ENCODE measurements around the gene BCAR3. TPM values are rescaled to one million over a fixed set of nuclear protein-coding genes. Genes with fewer than 3 reads are reported as not detected.
"Not testable (repeated sequence)": the region's sequence is repeated elsewhere in the genome, so short reads cannot be mapped to it uniquely, and the experiment has no call there.

Gene BCAR3
- total and polyA plus RNA-seq, 2 experiments from 2014 or later: 22.6 to 23.7 TPM

DNA sequence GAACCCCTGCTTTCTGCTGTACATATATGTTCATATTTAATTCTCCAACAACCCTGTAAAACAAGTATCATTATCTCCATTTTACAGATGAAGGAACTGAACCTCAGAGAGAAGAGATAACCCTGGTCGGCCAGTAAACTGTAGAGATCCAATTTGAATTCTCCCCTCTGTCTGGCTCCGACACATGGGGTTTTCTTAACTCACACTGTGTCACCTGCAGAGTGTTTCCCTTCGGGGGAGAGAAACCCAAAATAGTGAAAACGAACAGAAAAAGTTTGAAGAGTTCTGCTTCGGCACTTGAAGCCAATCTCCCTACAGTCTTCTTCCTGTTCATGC lies 17.4 kb upstream of the BCAR3 start:
- TF ChIP-seq, protein P1, sequence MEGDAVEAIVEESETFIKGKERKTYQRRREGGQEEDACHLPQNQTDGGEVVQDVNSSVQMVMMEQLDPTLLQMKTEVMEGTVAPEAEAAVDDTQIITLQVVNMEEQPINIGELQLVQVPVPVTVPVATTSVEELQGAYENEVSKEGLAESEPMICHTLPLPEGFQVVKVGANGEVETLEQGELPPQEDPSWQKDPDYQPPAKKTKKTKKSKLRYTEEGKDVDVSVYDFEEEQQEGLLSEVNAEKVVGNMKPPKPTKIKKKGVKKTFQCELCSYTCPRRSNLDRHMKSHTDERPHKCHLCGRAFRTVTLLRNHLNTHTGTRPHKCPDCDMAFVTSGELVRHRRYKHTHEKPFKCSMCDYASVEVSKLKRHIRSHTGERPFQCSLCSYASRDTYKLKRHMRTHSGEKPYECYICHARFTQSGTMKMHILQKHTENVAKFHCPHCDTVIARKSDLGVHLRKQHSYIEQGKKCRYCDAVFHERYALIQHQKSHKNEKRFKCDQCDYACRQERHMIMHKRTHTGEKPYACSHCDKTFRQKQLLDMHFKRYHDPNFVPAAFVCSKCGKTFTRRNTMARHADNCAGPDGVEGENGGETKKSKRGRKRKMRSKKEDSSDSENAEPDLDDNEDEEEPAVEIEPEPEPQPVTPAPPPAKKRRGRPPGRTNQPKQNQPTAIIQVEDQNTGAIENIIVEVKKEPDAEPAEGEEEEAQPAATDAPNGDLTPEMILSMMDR (IDR thresholded peaks at IDR 0.05; ENCODE audit: poor library complexity): no peak
- TF ChIP-seq EZH2phosphoT487 (IDR thresholded peaks at IDR 0.05; ENCODE audit: low read depth, severe bottlenecking, unreplicated experiment): no peak
- TF ChIP-seq EZH2 (IDR thresholded peaks at IDR 0.05; ENCODE audit: borderline replicate concordance): no peak
- no peaks in the 10 kb centered on the region for H3K9me2 ChIP-seq (replicated peaks; ENCODE audit: insufficient read depth)
- no peaks in the 10 kb centered on the region for H3K9me3 ChIP-seq (ENCODE audit: low read depth)

DNA sequence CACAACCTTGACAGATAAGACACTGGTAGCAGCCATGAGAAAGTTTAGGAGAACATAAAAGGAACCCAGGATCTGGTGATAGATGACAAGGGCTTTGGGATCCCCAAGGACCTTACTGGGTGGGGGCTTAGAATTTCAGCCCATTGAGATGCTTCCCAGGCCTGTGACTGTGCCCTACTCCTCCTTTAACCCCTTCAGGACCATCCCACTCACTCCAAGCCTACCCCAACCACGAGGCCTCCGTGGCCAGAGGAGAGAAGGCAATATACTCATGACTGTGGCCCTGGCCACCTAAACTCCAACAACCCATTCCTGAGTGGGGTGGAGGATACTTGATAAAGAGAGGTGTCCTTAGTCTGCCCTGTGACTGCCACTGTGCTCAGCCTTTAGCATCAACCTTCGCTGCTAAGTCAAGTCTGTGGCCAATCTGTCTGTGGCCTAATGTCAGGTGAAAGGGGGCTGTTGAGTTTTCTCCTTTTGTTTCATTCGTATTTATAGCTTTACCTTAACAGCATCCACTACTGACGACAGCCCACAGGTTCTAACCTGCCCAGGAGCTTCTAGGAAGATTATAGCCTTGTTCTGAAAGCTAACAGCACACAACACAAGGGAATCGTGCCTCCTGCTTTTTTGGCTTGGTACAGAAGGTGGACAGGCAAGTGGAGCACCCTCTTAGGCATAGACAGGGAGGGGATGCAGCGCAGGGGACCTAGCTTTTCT lies 16.9 kb upstream of the BCAR3 start:
- Histone ChIP-seq H4K20me1 (ENCODE audit: insufficient read depth, poor library complexity, severe bottlenecking) (no peaks in the 10 kb centered on the region), H2AFZ (no peak overlapping the region), H3K27ac (no peak overlapping the region), H3K4me2 (no peak overlapping the region), H3K4me3 (no peak overlapping the region), H3K9me3 (ENCODE audit: low read depth) (no peaks in the 10 kb centered on the region), H3K36me3 (replicated peaks; ENCODE audit: insufficient read depth, low read depth) (no peaks in the 10 kb centered on the region), H3K4me1 (ENCODE audit: insufficient read depth) (peaks cover 7% of the 10 kb centered on the region), H3K9me2 (replicated peaks; ENCODE audit: insufficient read depth) (no peaks in the 10 kb centered on the region), H3K27me3 (no peaks in the 10 kb centered on the region), H3K79me2 (no peaks in the 10 kb centered on the region)
- DNase-seq (ENCODE audit: low spot score): no peak
- WGBS (ENCODE audit: low lambda C conversion rate, missing lambda C conversion rate): 92% methylated on average over 7 of the region's 7 CpGs
- TF ChIP-seq EZH2 (IDR thresholded peaks at IDR 0.05; ENCODE audit: borderline replicate concordance): no peak
- TF ChIP-seq EZH2phosphoT487 (IDR thresholded peaks at IDR 0.05; ENCODE audit: low read depth, severe bottlenecking, unreplicated experiment): no peak
- TF ChIP-seq, protein P1 (IDR thresholded peaks at IDR 0.05; ENCODE audit: poor library complexity): no peak

More for the DNA sequence above, 17.4 kb upstream of the BCAR3 start:
- H3K4me1 ChIP-seq (ENCODE audit: insufficient read depth): peaks cover 7% of the 10 kb centered on the region
- WGBS (ENCODE audit: low lambda C conversion rate, missing lambda C conversion rate): 75% methylated on average over 5 of the region's 5 CpGs
- no peaks in the 10 kb centered on the region for H3K79me2 ChIP-seq
- H3K27ac ChIP-seq: no peak overlapping the region
- H2AFZ ChIP-seq: no peak overlapping the region
- H3K4me3 ChIP-seq: no peak overlapping the region
- H3K36me3 ChIP-seq (replicated peaks; ENCODE audit: insufficient read depth, low read depth): no peaks in the 10 kb centered on the region
- H4K20me1 ChIP-seq (ENCODE audit: insufficient read depth, poor library complexity, severe bottlenecking): no peaks in the 10 kb centered on the region
- no peaks in the 10 kb centered on the region for H3K27me3 ChIP-seq
- H3K4me2 ChIP-seq: no peak overlapping the region
- DNase-seq (ENCODE audit: low spot score): no peak

DNA sequence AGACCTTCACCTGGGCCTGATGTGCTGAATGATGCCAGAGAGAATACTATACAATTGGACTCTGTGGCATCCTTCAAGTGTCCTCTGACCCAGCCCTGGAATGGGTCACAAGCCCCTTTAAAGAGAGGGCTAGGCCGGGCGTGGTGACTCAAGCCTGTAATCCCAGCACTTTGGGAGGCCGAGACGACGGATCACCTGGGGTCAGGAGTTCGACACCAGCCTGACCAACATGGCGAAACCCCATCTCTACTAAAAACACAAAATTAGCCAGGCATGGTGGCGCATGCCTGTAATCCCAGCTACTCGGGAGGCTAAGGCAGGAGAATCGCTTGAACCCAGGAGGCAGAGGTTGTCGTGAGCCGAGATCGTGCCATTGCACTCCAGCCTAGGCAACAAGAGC lies 15.9 kb upstream of the BCAR3 start:
- DNase-seq (ENCODE audit: low spot score); H3K79me2 ChIP-seq; H3K36me3 ChIP-seq (replicated peaks; ENCODE audit: insufficient read depth, low read depth); H3K27me3 ChIP-seq; H3K9me3 ChIP-seq (ENCODE audit: low read depth); H3K4me3 ChIP-seq; H3K4me1 ChIP-seq (ENCODE audit: insufficient read depth); H3K9me2 ChIP-seq (replicated peaks; ENCODE audit: insufficient read depth); H3K27ac ChIP-seq; H4K20me1 ChIP-seq (ENCODE audit: insufficient read depth, poor library complexity, severe bottlenecking); H3K4me2 ChIP-seq; H2AFZ ChIP-seq: not testable (repeated sequence)
- WGBS (ENCODE audit: low lambda C conversion rate, missing lambda C conversion rate): 90% methylated on average over 13 of the region's 13 CpGs

DNA sequence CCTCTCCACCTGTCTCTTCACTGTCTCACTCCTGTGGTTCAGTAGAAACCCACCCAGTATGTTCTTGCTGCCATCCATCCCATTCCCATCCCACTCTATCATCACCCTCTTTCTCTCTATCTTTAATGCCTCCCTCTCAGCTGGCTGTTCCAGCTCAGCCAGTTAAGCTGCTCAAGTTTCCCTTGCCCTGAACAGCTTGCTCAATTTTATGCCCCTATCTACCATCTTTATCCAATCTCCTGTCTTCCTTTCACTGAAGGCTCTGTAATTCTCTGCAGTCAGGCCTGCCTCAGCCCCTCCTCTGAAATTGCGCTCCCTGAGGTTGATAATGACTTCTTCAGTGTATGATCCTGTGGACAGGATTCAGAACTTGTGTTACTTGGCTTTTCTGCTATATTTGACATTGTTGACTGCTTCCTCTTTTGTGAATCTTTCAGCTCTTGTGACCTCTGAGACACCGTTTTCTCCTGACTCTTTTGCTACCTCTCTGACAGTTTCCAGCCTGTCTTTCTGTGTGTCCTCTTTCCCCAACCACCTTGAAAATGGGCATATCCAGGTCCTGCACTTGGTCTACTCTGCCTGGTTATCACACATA lies 13.9 kb upstream of the BCAR3 start:
- DNase-seq (ENCODE audit: low spot score): no peak
- no peak overlapping the region for H3K27ac ChIP-seq
- no peaks in the 10 kb centered on the region for H3K9me3 ChIP-seq (ENCODE audit: low read depth)
- no peaks in the 10 kb centered on the region for H3K9me2 ChIP-seq (replicated peaks; ENCODE audit: insufficient read depth)
- no peaks in the 10 kb centered on the region for H3K79me2 ChIP-seq
- H3K4me2 ChIP-seq: no peak overlapping the region
- no peaks in the 10 kb centered on the region for H4K20me1 ChIP-seq (ENCODE audit: insufficient read depth, poor library complexity, severe bottlenecking)
- no peaks in the 10 kb centered on the region for H3K27me3 ChIP-seq
- no peaks in the 10 kb centered on the region for H3K36me3 ChIP-seq (replicated peaks; ENCODE audit: insufficient read depth, low read depth)
- no peak overlapping the region for H2AFZ ChIP-seq
- peaks cover 11% of the 10 kb centered on the region for H3K4me1 ChIP-seq (ENCODE audit: insufficient read depth)
- no peak for TF ChIP-seq EZH2 (IDR thresholded peaks at IDR 0.05; ENCODE audit: borderline replicate concordance)
- TF ChIP-seq, protein P1 (IDR thresholded peaks at IDR 0.05; ENCODE audit: poor library complexity): no peak
- no peak for TF ChIP-seq EZH2phosphoT487 (IDR thresholded peaks at IDR 0.05; ENCODE audit: low read depth, severe bottlenecking, unreplicated experiment)
- H3K4me3 ChIP-seq: no peak overlapping the region
- WGBS (ENCODE audit: low lambda C conversion rate, missing lambda C conversion rate): 82% methylated on average over 2 of the region's 2 CpGs
